IMR-90 (cell line): ENCODE results near the gene MED12L. TPM values are rescaled to one million over a fixed set of nuclear protein-coding genes. Genes with fewer than 3 reads are reported as not detected.

ENCODE experiments used
- ATAC-seq: fragments of 200-7000 bp; cut with Tn5 transposase; 2 replicates; pipeline ENCODE4 v1.9.1; 2020; ENCODE audit warnings: low read depth, mild to moderate bottlenecking, moderate library complexity
- BruUV-seq: library from RNA; stranded (reverse); fragments of 400-500 nt; replicated peaks from 2 replicates; lab custom pipeline; 2021; lab: Mats Ljungman, UMichigan
- CTCF ChIA-PET: fragments of 300-600 bp; formaldehyde crosslinking; extraction: SDS; loops from one replicate; lab custom pipeline; 2021; ENCODE audit warnings: antibody characterized with exemption; lab: Yijun Ruan, JAX
- POLR2A ChIA-PET: fragments of 300-600 bp; sonication (Branson Sonifier 250); formaldehyde crosslinking; loops from one replicate; lab custom pipeline; 2022; ENCODE audit warnings: antibody characterized with exemption; ENCODE audit not compliant: unreplicated experiment; lab: Charles Lee
- DNase-seq: peaks from one replicate; pipeline ENCODE4 v3.0.0; 2013
- H2AFZ ChIP-seq: replicated peaks from 2 replicates; pipeline ENCODE3; 2013; ENCODE audit warnings: low read length, mild to moderate bottlenecking; ENCODE audit not compliant: poor library complexity
- H2AK5ac ChIP-seq: 2 replicates; pipeline ENCODE4 v1.6.1; 2013; ENCODE audit warnings: low read depth, low read length, inconsistent platforms
- H2AK9ac ChIP-seq: replicated peaks from 2 replicates; pipeline ENCODE3; 2013; ENCODE audit warnings: mild to moderate bottlenecking, low read depth, low read length, moderate library complexity; ENCODE audit not compliant: poor library complexity
- H2BK120ac ChIP-seq: 2 replicates; pipeline ENCODE4 v1.6.1; 2013; ENCODE audit warnings: low read depth, low read length, inconsistent platforms
- H2BK15ac ChIP-seq: 3 replicates; pipeline ENCODE4 v1.6.1; 2013; ENCODE audit warnings: low read depth, low read length, inconsistent platforms
- H2BK20ac ChIP-seq: 2 replicates; pipeline ENCODE4 v1.6.1; 2013; ENCODE audit warnings: low read depth, mild to moderate bottlenecking, inconsistent platforms, low read length, moderate library complexity
- H2BK5ac ChIP-seq: 2 replicates; pipeline ENCODE4 v1.6.1; 2013; ENCODE audit warnings: mild to moderate bottlenecking, low read depth, low read length, inconsistent platforms; ENCODE audit not compliant: poor library complexity, severe bottlenecking
- H3K14ac ChIP-seq: replicated peaks from 2 replicates; pipeline ENCODE4 v1.6.1; 2013; ENCODE audit warnings: low read depth, low read length, inconsistent platforms
- H3K18ac ChIP-seq: 2 replicates; pipeline ENCODE4 v1.6.1; 2013; ENCODE audit warnings: low read depth, low read length, control low read depth
- H3K23ac ChIP-seq: 2 replicates; pipeline ENCODE4 v1.6.1; 2013; ENCODE audit warnings: low read depth, low read length, inconsistent platforms
- H3K27ac ChIP-seq: 2 replicates; pipeline ENCODE4 v1.5.1; 2013; ENCODE audit warnings: mild to moderate bottlenecking, control low read depth, low read length; ENCODE audit not compliant: insufficient read depth
- H3K27me3 ChIP-seq: 2 replicates; pipeline ENCODE4 v1.6.1; 2013; ENCODE audit warnings: low read length; ENCODE audit not compliant: control insufficient read depth, insufficient read depth
- H3K36me3 ChIP-seq: 2 replicates; pipeline ENCODE4 v1.6.1; 2013; ENCODE audit warnings: low read length, mixed read lengths; ENCODE audit not compliant: control insufficient read depth, insufficient read depth
- H3K4ac ChIP-seq: 2 replicates; pipeline ENCODE4 v1.6.1; 2013; ENCODE audit warnings: low read depth, low read length, inconsistent platforms
- H3K4me1 ChIP-seq: 2 replicates; pipeline ENCODE4 v1.6.1; 2013; ENCODE audit warnings: low read length, mixed read lengths; ENCODE audit not compliant: control insufficient read depth, insufficient read depth
- H3K4me2 ChIP-seq: 2 replicates; pipeline ENCODE4 v1.6.1; 2013; ENCODE audit warnings: low read depth, mild to moderate bottlenecking, control low read depth, low read length, moderate library complexity
- H3K4me3 ChIP-seq: 2 replicates; pipeline ENCODE4 v1.5.1; 2013; ENCODE audit warnings: low read depth, mild to moderate bottlenecking, control low read depth, low read length, moderate library complexity; ENCODE audit not compliant: insufficient read depth
- H3K56ac ChIP-seq: 2 replicates; pipeline ENCODE4 v1.6.1; 2013; ENCODE audit warnings: low read length, inconsistent platforms; ENCODE audit not compliant: insufficient read depth; ENCODE audit errors: extremely low read depth
- H3K79me1 ChIP-seq, 2 experiments: 2 replicates each; pipeline ENCODE4 v1.6.1; 2013; ENCODE audit warnings: low read length in 2 of 2, inconsistent platforms in 1 of 2, low read depth in 1 of 2
- H3K9ac ChIP-seq: 2 replicates; pipeline ENCODE4 v1.6.1; 2013; ENCODE audit warnings: low read depth, low read length, control low read depth
- H3K9me1 ChIP-seq: 2 replicates; pipeline ENCODE4 v1.6.1; 2013; ENCODE audit warnings: low read length, inconsistent platforms; ENCODE audit not compliant: insufficient read depth
- H3K9me3 ChIP-seq: 2 replicates; pipeline ENCODE4 v1.6.1; 2013; ENCODE audit warnings: low read length; ENCODE audit not compliant: control insufficient read depth, insufficient read depth
- H4K20me1 ChIP-seq: 2 replicates; pipeline ENCODE4 v1.6.1; 2013; ENCODE audit warnings: low read length, inconsistent platforms; ENCODE audit not compliant: insufficient read depth
- H4K5ac ChIP-seq: 2 replicates; pipeline ENCODE4 v1.6.1; 2013; ENCODE audit warnings: mild to moderate bottlenecking, low read depth, low read length, control low read depth
- H4K8ac ChIP-seq, 2 experiments: 2 replicates each; pipeline ENCODE4 v1.6.1; 2013; ENCODE audit warnings: low read depth in 2 of 2, low read length in 2 of 2, control low read depth in 1 of 2, inconsistent platforms in 1 of 2
- H4K91ac ChIP-seq: 2 replicates; pipeline ENCODE4 v1.6.1; 2013; ENCODE audit warnings: low read depth, low read length, inconsistent platforms; ENCODE audit not compliant: insufficient read depth
- BHLHE40 ChIP-seq: fragments of 150-350 bp; IDR thresholded peaks from 2 replicates; pipeline ENCODE4 v1.6.1; 2016; ENCODE audit warnings: mild to moderate bottlenecking, low read depth, low read length
- CTCF ChIP-seq: conservative IDR thresholded peaks from 2 replicates; pipeline ENCODE4 v1.5.1; 2012; ENCODE audit warnings: mild to moderate bottlenecking, low read depth, low read length, improper control_type of control experiment
- FOS ChIP-seq: fragments of 150-350 bp; IDR thresholded peaks from 2 replicates; pipeline ENCODE4 v1.6.1; 2016; ENCODE audit warnings: low read depth, low read length
- MAFK ChIP-seq: IDR thresholded peaks from 2 replicates; pipeline ENCODE4 v1.6.1; 2012; ENCODE audit warnings: low read depth, low read length, improper control_type of control experiment
- MAZ ChIP-seq: IDR thresholded peaks from 2 replicates; pipeline ENCODE4 v1.6.1; 2012; ENCODE audit warnings: low read depth, mild to moderate bottlenecking, low read length, improper control_type of control experiment, moderate library complexity, borderline replicate concordance
- MXI1 ChIP-seq: IDR thresholded peaks from 2 replicates; pipeline ENCODE4 v1.6.1; 2012; ENCODE audit warnings: low read depth, mild to moderate bottlenecking, low read length, moderate library complexity, borderline replicate concordance
- NFE2L2 ChIP-seq: fragments of 150-350 bp; IDR thresholded peaks from 2 replicates; pipeline ENCODE4 v1.6.1; 2016; ENCODE audit warnings: low read depth, mild to moderate bottlenecking, low read length
- POLR2A ChIP-seq: IDR thresholded peaks from 2 replicates; pipeline ENCODE4 v1.6.1; 2012; ENCODE audit warnings: mild to moderate bottlenecking, low read depth, low read length
- RAD21 ChIP-seq: IDR thresholded peaks from 2 replicates; pipeline ENCODE4 v1.6.1; 2012; ENCODE audit warnings: low read length, improper control_type of control experiment
- RCOR1 ChIP-seq: IDR thresholded peaks from 2 replicates; pipeline ENCODE4 v1.6.1; 2012; ENCODE audit warnings: mild to moderate bottlenecking, low read length, improper control_type of control experiment; ENCODE audit not compliant: insufficient replicate concordance
- SMC3 ChIP-seq: fragments of 150-350 bp; IDR thresholded peaks from 2 replicates; pipeline ENCODE4 v1.6.1; 2016; ENCODE audit warnings: low read depth, mild to moderate bottlenecking, antibody characterized with exemption, low read length, moderate library complexity
- USF2 ChIP-seq: fragments of 150-350 bp; IDR thresholded peaks from 2 replicates; pipeline ENCODE4 v1.6.1; 2017; ENCODE audit warnings: mild to moderate bottlenecking, antibody characterized with exemption, low read length, low read depth
- WGBS, 2 experiments: methylation state at CpG; one replicate each; pipeline versions ENCODE4 v1.1.5 to v1.1.7; 2013; ENCODE audit warnings: missing lambda C conversion rate in 2 of 2; ENCODE audit not compliant: insufficient read length in 1 of 2; ENCODE audit errors: extremely low coverage in 2 of 2; 5-methylcytosine and 5-hydroxymethylcytosine counted together
- dilution Hi-C: fragments of 300-500 bp; cut with HindIII; formaldehyde crosslinking; loops from one replicate; pipeline ENCODE4 v1.14.3; 2018; ENCODE audit warnings: low sequenced_read_pairs; ENCODE audit not compliant: unreplicated experiment
- in situ Hi-C: fragments of 300-500 bp; cut with MboI; formaldehyde crosslinking; loops from 3 replicates; pipeline ENCODE4 v1.14.3; 2019; ENCODE audit warnings: low sequenced_read_pairs, inconsistent platforms, mixed read lengths
- intact Hi-C: fragments of 100-400 bp; cut with micrococcal nuclease; formaldehyde crosslinking; loops from 2 replicates; pipeline ENCODE4 v1.10.0; 2022
- polyA plus RNA-seq, 3 experiments: library from polyadenylated mRNA; depleted of rRNA; stranded (reverse); fragments of >200 nt; gene quantifications; 2 replicates each; pipeline ENCODE4 v1.2.3, GENCODE V29; 2012; ENCODE audit warnings: low replicate concordance in 1 of 3
- total RNA-seq: library from RNA; depleted of rRNA; stranded (reverse); fragments of >200 nt; gene quantifications from 2 replicates; pipeline ENCODE4 v1.2.3, GENCODE V29; 2012
- TF ChIP-seq, protein P1 (sequence below): fragments of 150-350 bp; IDR thresholded peaks from 2 replicates; pipeline ENCODE4 v1.6.1; 2016; ENCODE audit warnings: low read depth, mild to moderate bottlenecking, low read length, moderate library complexity, borderline replicate concordance

The MED12L gene
- total and polyA plus RNA-seq, 2 of the 4 experiments (the other 2 are of a cell fraction): 0.05 to 0.18 TPM

GRCh38 chr3:151483488-151483887 is 398.0 kb downstream of the MED12L start:
- intact Hi-C loops: no loop called here
- POLR2A ChIA-PET: no interaction called here

More at GRCh38 chr3:151483488-151483887, 398.0 kb downstream of the MED12L start:
- Histone ChIP-seq H3K79me1 (no peaks in the 10 kb centered on the region), H3K4me3 (no peak overlapping the region), H4K8ac (no peak overlapping the region), H2BK5ac (no peak overlapping the region), H3K9ac (no peak overlapping the region), H3K18ac (no peak overlapping the region), H2BK15ac (no peak overlapping the region), H3K9me3 (no peaks in the 10 kb centered on the region), H3K4ac (no peak overlapping the region), H4K20me1 (no peaks in the 10 kb centered on the region), H3K14ac (no peak overlapping the region), H3K9me1 (no peaks in the 10 kb centered on the region), H2AK5ac (no peak overlapping the region), H3K56ac (no peak overlapping the region), H3K36me3 (no peaks in the 10 kb centered on the region), H3K23ac (no peak overlapping the region), H4K91ac (no peak overlapping the region), H2BK20ac (no peak overlapping the region), H3K27ac (no peak overlapping the region), H2AFZ (no peak overlapping the region), H2AK9ac (no peak overlapping the region), H3K27me3 (no peaks in the 10 kb centered on the region), H4K5ac (no peak overlapping the region), H3K4me1 (no peaks in the 10 kb centered on the region), H3K4me2 (no peak overlapping the region), H2BK120ac (no peak overlapping the region)
- no TSS peak for BruUV-seq
- WGBS, 2 experiments: no CpG with 5 or more reads among the region's 1 CpG
- CTCF ChIA-PET: no interaction called here
- ATAC-seq: no peak
- dilution Hi-C loops: no loop called here
- in situ Hi-C loops: no loop called here
- TF ChIP-seq MAFK: no peak
- TF ChIP-seq, protein P1, sequence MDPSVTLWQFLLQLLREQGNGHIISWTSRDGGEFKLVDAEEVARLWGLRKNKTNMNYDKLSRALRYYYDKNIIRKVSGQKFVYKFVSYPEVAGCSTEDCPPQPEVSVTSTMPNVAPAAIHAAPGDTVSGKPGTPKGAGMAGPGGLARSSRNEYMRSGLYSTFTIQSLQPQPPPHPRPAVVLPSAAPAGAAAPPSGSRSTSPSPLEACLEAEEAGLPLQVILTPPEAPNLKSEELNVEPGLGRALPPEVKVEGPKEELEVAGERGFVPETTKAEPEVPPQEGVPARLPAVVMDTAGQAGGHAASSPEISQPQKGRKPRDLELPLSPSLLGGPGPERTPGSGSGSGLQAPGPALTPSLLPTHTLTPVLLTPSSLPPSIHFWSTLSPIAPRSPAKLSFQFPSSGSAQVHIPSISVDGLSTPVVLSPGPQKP: no peak
- TF ChIP-seq POLR2A: no peak
- TF ChIP-seq RCOR1: no peak
- no peak for TF ChIP-seq NFE2L2
- TF ChIP-seq SMC3: no peak
- no peak for TF ChIP-seq USF2
- TF ChIP-seq FOS: no peak
- no peak for TF ChIP-seq BHLHE40
- no peak for TF ChIP-seq CTCF
- TF ChIP-seq MXI1: no peak
- no peak for TF ChIP-seq MAZ
- no peak for TF ChIP-seq RAD21
- no peak for DNase-seq
